Nephron (organoid): ENCODE measurements around the gene UBQLN3.

ENCODE experiments used
- H3K27ac Mint-ChIP-seq, 3 experiments: 2 replicates each; pipeline ENCODE4 v1.8.0; 2020; ENCODE audit warnings: mixed read lengths in 3 of 3, mild to moderate bottlenecking in 2 of 3, moderate library complexity in 1 of 3
- H3K27me3 Mint-ChIP-seq: 2 replicates; pipeline ENCODE4 v1.8.0; 2021; ENCODE audit warnings: low read depth, mild to moderate bottlenecking, moderate library complexity, mixed read lengths
- H3K36me3 Mint-ChIP-seq: 2 replicates; pipeline ENCODE4 v1.8.0; 2020; ENCODE audit warnings: low read depth, mixed read lengths
- H3K4me1 Mint-ChIP-seq: 2 replicates; pipeline ENCODE4 v1.8.0; 2020; ENCODE audit warnings: mixed read lengths
- H3K4me3 Mint-ChIP-seq, 3 experiments: 2 replicates each; pipeline ENCODE4 v1.8.0; 2020; ENCODE audit warnings: mild to moderate bottlenecking in 3 of 3, mixed read lengths in 3 of 3, moderate library complexity in 2 of 3
- H3K9me3 Mint-ChIP-seq: 2 replicates; pipeline ENCODE4 v1.8.0; 2020; ENCODE audit warnings: mixed read lengths
- TF ChIP-seq, protein P1 (sequence below), 3 experiments: fragments of 200-600 bp; sonication (generic); IDR thresholded peaks; one replicate each; pipeline ENCODE4 v1.5.0; 2021; ENCODE audit warnings: antibody characterized with exemption in 3 of 3; ENCODE audit not compliant: unreplicated experiment in 3 of 3

The UBQLN3 gene

DNA sequence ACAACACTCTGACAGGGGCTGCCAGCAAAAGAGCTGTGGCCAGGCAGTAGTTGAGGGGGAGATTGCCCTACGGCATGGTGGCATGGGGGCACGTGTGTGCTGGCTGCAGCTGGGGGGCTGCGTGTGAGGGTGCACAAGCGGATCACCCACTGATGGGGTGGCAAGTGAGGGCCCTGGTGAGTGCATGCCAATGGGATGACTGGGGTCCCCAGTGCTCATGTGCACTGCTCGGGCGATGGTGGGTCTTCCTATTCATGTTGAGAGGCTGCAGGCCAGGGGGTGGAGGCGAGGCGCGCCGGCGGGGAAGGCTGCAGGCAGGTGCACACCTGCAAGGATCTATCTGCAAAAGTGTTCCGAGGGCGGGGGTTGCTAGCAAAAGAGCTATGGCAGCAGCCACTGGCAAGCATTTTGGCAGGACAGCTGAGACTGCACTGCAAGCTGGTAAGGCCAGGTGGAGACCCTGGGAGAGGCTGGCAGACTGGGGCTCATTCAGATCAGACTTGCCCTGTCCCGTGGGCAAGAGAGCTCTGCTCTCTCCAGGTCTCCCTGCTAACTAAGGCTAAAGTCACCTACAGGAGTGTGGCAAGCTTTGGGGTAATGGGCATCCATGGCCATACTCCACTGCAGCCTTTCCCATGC lies 48.7 kb downstream of the UBQLN3 start:
- H3K36me3 Mint-ChIP-seq: no peaks in the 10 kb centered on the region
- TF ChIP-seq, protein P1, sequence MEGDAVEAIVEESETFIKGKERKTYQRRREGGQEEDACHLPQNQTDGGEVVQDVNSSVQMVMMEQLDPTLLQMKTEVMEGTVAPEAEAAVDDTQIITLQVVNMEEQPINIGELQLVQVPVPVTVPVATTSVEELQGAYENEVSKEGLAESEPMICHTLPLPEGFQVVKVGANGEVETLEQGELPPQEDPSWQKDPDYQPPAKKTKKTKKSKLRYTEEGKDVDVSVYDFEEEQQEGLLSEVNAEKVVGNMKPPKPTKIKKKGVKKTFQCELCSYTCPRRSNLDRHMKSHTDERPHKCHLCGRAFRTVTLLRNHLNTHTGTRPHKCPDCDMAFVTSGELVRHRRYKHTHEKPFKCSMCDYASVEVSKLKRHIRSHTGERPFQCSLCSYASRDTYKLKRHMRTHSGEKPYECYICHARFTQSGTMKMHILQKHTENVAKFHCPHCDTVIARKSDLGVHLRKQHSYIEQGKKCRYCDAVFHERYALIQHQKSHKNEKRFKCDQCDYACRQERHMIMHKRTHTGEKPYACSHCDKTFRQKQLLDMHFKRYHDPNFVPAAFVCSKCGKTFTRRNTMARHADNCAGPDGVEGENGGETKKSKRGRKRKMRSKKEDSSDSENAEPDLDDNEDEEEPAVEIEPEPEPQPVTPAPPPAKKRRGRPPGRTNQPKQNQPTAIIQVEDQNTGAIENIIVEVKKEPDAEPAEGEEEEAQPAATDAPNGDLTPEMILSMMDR (IDR thresholded peaks at IDR 0.05; ENCODE audit: unreplicated experiment in 3 of 3): no peak
- no peak overlapping the region for H3K27ac Mint-ChIP-seq
- H3K4me3 Mint-ChIP-seq: no peak overlapping the region
- no peaks in the 10 kb centered on the region for H3K27me3 Mint-ChIP-seq
- H3K9me3 Mint-ChIP-seq: no peaks in the 10 kb centered on the region
- no peaks in the 10 kb centered on the region for H3K4me1 Mint-ChIP-seq
